CD14-positive monocyte (primary cell): ENCODE data around the gene RNF121. TPM values are rescaled to one million over a fixed set of nuclear protein-coding genes. Genes with fewer than 3 reads are reported as not detected.

ENCODE experiments used
- DNase-seq, 3 donors: peaks; one replicate each; pipeline ENCODE4 v3.0.0-alpha.2; 2011 to 2022
- H2AFZ ChIP-seq: 2 replicates; pipeline ENCODE4 v1.6.0; 2012; ENCODE audit warnings: mild to moderate bottlenecking, low read depth, low read length, inconsistent platforms; ENCODE audit not compliant: insufficient read depth, poor library complexity, severe bottlenecking
- H3K27ac ChIP-seq, 2 donors: 1 replicate in 1 of 2; 2 replicates in 1 of 2; pipeline ENCODE4 v1.5.1; 2012 to 2013; ENCODE audit warnings: low read length in 2 of 2, control low read depth in 1 of 2, inconsistent platforms in 1 of 2, low read depth in 1 of 2, mild to moderate bottlenecking in 1 of 2
- H3K27me3 ChIP-seq, 2 donors: one replicate each; pipeline versions ENCODE4 v1.6.0 to v1.6.1; 2011 to 2013; ENCODE audit warnings: low read length in 2 of 2; ENCODE audit not compliant: control insufficient read depth in 2 of 2, insufficient read depth in 2 of 2
- H3K36me3 ChIP-seq, 2 donors: replicated peaks in 1 of 2; 1 replicate in 1 of 2; 2 replicates in 1 of 2; pipeline versions ENCODE4 v1.5.1 to v1.6.1; 2012 to 2013; ENCODE audit warnings: low read length in 2 of 2, control low read depth in 1 of 2, inconsistent platforms in 1 of 2, mild to moderate bottlenecking in 1 of 2; ENCODE audit not compliant: insufficient read depth in 2 of 2, control insufficient read depth in 1 of 2
- H3K4me1 ChIP-seq, 2 donors: 1 replicate in 1 of 2; 2 replicates in 1 of 2; pipeline versions ENCODE4 v1.5.1 to v1.6.1; 2012 to 2013; ENCODE audit warnings: low read length in 2 of 2, control low read depth in 1 of 2, inconsistent platforms in 1 of 2, mild to moderate bottlenecking in 1 of 2, moderate library complexity in 1 of 2; ENCODE audit not compliant: insufficient read depth in 2 of 2, control insufficient read depth in 1 of 2
- H3K4me2 ChIP-seq: replicated peaks from 2 replicates; pipeline ENCODE3; 2012; ENCODE audit warnings: low read length, moderate library complexity, mild to moderate bottlenecking; ENCODE audit not compliant: poor library complexity, severe bottlenecking; ENCODE audit errors: extremely low read depth
- H3K4me3 ChIP-seq, 3 experiments: fragments of 200-600 bp in 1 of 3; sonication (generic) in 1 of 3; replicated peaks in 1 of 3; 1 replicate in 2 of 3; 2 replicates in 1 of 3; pipeline ENCODE4 v1.5.1; 2011 to 2013; ENCODE audit warnings: low read length in 3 of 3, mild to moderate bottlenecking in 3 of 3, control low read depth in 2 of 3, low read depth in 2 of 3, inconsistent platforms in 1 of 3, moderate library complexity in 1 of 3
- H3K79me2 ChIP-seq: 2 replicates; pipeline ENCODE4 v1.6.0; 2012; ENCODE audit warnings: mild to moderate bottlenecking, control low read depth, inconsistent platforms, low read length, moderate library complexity; ENCODE audit not compliant: insufficient read depth
- H3K9ac ChIP-seq: 2 replicates; pipeline ENCODE4 v1.6.0; 2017; ENCODE audit warnings: low read length, mild to moderate bottlenecking; ENCODE audit not compliant: insufficient read depth, poor library complexity, severe bottlenecking
- H3K9me3 ChIP-seq, 2 donors: replicated peaks in 1 of 2; 1 replicate in 1 of 2; 2 replicates in 1 of 2; pipeline versions ENCODE4 v1.5.1 to v1.6.1; 2012 to 2013; ENCODE audit warnings: low read length in 2 of 2, control low read depth in 1 of 2; ENCODE audit not compliant: control insufficient read depth in 1 of 2, insufficient read depth in 1 of 2
- H4K20me1 ChIP-seq: 2 replicates; pipeline ENCODE4 v1.6.0; 2012; ENCODE audit warnings: mild to moderate bottlenecking, low read length, control low read depth, moderate library complexity; ENCODE audit not compliant: insufficient read depth
- H3K27ac Mint-ChIP-seq, 7 donors: one replicate each; pipeline ENCODE4 v1.8.0; 2020; ENCODE audit warnings: mild to moderate bottlenecking in 7 of 7, mixed read lengths in 7 of 7, moderate library complexity in 6 of 7, inconsistent platforms in 2 of 7
- H3K27me3 Mint-ChIP-seq, 3 donors: one replicate each; pipeline ENCODE4 v1.8.0; 2021 to 2022; ENCODE audit warnings: low read depth in 3 of 3, mild to moderate bottlenecking in 3 of 3, mixed read lengths in 3 of 3, moderate library complexity in 3 of 3, inconsistent platforms in 1 of 3
- H3K36me3 Mint-ChIP-seq, 2 donors: one replicate each; pipeline ENCODE4 v1.8.0; 2020; ENCODE audit warnings: mixed read lengths in 2 of 2, inconsistent platforms in 1 of 2, mild to moderate bottlenecking in 1 of 2
- H3K4me1 Mint-ChIP-seq: one replicate; pipeline ENCODE4 v1.8.0; 2020; ENCODE audit warnings: mild to moderate bottlenecking, mixed read lengths
- H3K4me3 Mint-ChIP-seq, 2 donors: one replicate each; pipeline ENCODE4 v1.8.0; 2020; ENCODE audit warnings: mild to moderate bottlenecking in 2 of 2, mixed read lengths in 2 of 2, moderate library complexity in 1 of 2
- H3K9me3 Mint-ChIP-seq, 7 donors: one replicate each; pipeline ENCODE4 v1.8.0; 2020 to 2022; ENCODE audit warnings: mixed read lengths in 7 of 7, mild to moderate bottlenecking in 6 of 7, moderate library complexity in 6 of 7, inconsistent platforms in 2 of 7
- WGBS: methylation state at CpG from one replicate; pipeline ENCODE4 v1.1.5; 2013; ENCODE audit warnings: missing lambda C conversion rate; ENCODE audit not compliant: insufficient coverage; 5-methylcytosine and 5-hydroxymethylcytosine counted together
- intact Hi-C, 2 donors: fragments of 100-400 bp; cut with micrococcal nuclease; formaldehyde crosslinking; loops; one replicate each; pipeline versions ENCODE4 v1.15.0 to v1.15.1; 2023
- polyA plus RNA-seq, 3 donors: library from polyadenylated mRNA; depleted of rRNA in 1 of 3; unstranded in 2 of 3; stranded (reverse) in 1 of 3; fragments of 300-500 nt in 2 of 3; fragments of >200 nt in 1 of 3; fragmentation: Illumina TruSeq in 2 of 3; gene quantifications; 1 replicate in 2 of 3; 2 replicates in 1 of 3; pipeline ENCODE4 v1.2.3, GENCODE V29; 2012 to 2021
- TF ChIP-seq, protein P1 (sequence below): fragments of 200-600 bp; IDR thresholded peaks from one replicate; pipeline ENCODE4 v1.8.0; 2022; ENCODE audit warnings: antibody characterized with exemption, mild to moderate bottlenecking

Gene RNF121
- polyA plus RNA-seq, 3 donors: 7.7 to 25.2 (median 9.2) TPM

DNA sequence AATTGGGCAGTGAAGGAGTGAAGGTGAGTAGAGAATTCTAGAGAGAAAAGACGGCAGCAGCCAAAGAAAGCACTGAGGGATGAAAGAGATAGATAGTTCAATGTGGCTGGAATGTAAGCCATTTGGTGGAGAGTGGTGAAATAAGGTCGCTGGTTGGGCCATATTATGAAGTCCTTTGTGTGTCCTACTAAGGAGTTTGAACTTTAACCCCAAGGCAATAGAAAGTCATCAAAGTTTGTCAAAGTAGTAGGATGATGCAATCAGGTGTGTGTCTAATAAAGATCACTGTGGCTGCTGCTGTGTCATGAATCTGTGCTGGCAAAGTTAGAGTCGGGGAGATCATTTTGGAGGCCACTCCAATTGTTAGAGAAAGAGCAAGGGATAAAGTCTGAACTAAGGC lies 18.7 kb downstream of the RNF121 start:
- intact Hi-C loops: no loop called here
- peaks cover 0 to 13% of the 10 kb centered on the region in 2 donors for H3K36me3 ChIP-seq
- DNase-seq: peak in 1 of 3 donors; percentile 4
- H3K4me3 Mint-ChIP-seq: no peak overlapping the region
- H3K9me3 Mint-ChIP-seq: no peaks in the 10 kb centered on the region
- H3K27me3 Mint-ChIP-seq: peaks cover 0 to 2% (median 0%) of the 10 kb centered on the region in 3 donors
- H3K4me2 ChIP-seq: no peak overlapping the region
- H3K9me3 ChIP-seq: no peaks in the 10 kb centered on the region
- 96% methylated on average over 2 of the region's 3 CpGs for WGBS
- H4K20me1 ChIP-seq: peaks cover 27% of the 10 kb centered on the region
- peak overlapping the region in 2 of 7 donors; percentile 6 to 48 for H3K27ac Mint-ChIP-seq
- peaks cover 16% of the 10 kb centered on the region for H3K4me1 Mint-ChIP-seq
- H3K4me1 ChIP-seq: no peaks in the 10 kb centered on the region
- no peak overlapping the region for H2AFZ ChIP-seq
- TF ChIP-seq, protein P1, sequence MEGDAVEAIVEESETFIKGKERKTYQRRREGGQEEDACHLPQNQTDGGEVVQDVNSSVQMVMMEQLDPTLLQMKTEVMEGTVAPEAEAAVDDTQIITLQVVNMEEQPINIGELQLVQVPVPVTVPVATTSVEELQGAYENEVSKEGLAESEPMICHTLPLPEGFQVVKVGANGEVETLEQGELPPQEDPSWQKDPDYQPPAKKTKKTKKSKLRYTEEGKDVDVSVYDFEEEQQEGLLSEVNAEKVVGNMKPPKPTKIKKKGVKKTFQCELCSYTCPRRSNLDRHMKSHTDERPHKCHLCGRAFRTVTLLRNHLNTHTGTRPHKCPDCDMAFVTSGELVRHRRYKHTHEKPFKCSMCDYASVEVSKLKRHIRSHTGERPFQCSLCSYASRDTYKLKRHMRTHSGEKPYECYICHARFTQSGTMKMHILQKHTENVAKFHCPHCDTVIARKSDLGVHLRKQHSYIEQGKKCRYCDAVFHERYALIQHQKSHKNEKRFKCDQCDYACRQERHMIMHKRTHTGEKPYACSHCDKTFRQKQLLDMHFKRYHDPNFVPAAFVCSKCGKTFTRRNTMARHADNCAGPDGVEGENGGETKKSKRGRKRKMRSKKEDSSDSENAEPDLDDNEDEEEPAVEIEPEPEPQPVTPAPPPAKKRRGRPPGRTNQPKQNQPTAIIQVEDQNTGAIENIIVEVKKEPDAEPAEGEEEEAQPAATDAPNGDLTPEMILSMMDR: no peak
- peaks cover 12% of the 10 kb centered on the region for H3K79me2 ChIP-seq
- no peaks in the 10 kb centered on the region for H3K27me3 ChIP-seq
- peaks cover 7 to 25% of the 10 kb centered on the region in 2 donors for H3K36me3 Mint-ChIP-seq
- H3K27ac ChIP-seq: no peak overlapping the region
- no peak overlapping the region for H3K4me3 ChIP-seq
- no peak overlapping the region for H3K9ac ChIP-seq

DNA sequence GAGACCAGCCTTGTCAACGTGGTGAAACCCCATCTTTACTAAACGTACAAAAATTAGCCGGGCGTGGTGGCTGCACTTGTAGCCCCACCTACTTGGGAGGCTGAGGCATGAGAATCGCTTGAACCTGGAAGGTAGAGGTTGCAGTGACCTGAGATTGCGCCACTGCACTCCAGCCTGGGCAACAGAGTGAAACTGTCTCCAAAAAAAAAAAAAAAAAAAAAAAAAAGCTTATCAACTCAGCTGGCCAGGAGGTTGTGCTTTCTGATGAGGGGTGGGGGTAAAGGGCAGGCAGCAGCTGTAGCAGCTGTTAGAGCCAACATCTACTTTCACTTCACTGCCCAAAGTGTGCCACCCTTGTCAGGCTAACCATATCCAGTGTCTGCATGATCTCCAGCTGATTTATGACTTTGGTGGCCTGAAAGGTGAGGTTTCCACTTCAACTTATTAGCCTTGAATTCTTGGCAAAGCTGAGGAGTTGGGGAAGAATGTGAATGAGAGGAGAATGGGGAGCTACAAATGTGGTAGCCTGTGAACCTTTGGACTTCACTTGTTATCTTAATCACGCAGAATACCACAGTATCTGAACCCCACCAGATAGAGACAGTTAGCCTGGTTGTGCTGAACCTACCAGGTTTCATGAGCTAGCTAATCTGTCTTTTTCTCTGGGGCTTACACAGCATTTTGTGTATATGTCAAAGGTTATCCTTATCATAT lies 19.6 kb downstream of the RNF121 start:
- Histone ChIP-seq H3K9ac (no peak overlapping the region), H2AFZ (no peak overlapping the region), H3K4me2 (no peak overlapping the region), H3K4me1 (no peaks in the 10 kb centered on the region), H3K36me3 (peaks cover 0 to 13% of the 10 kb centered on the region in 2 donors), H3K27ac (no peak overlapping the region), H4K20me1 (peaks cover 33% of the 10 kb centered on the region), H3K27me3 (no peaks in the 10 kb centered on the region), H3K79me2 (peaks cover 12% of the 10 kb centered on the region), H3K4me3 (no peak overlapping the region), H3K9me3 (no peaks in the 10 kb centered on the region)
- Mint-ChIP-seq H3K4me1 (peaks cover 16% of the 10 kb centered on the region), H3K36me3 (peaks cover 7 to 25% of the 10 kb centered on the region in 2 donors), H3K27ac (peak overlapping the region in 2 of 7 donors; percentile 67 to 82), H3K9me3 (no peaks in the 10 kb centered on the region), H3K27me3 (peaks cover 0 to 2% (median 0%) of the 10 kb centered on the region in 3 donors), H3K4me3 (no peak overlapping the region)
- WGBS: 100% methylated on average over 2 of the region's 7 CpGs
- TF ChIP-seq, protein P1: no peak
- intact Hi-C loops: no loop called here
- DNase-seq: no peak
